ENCODE data around the gene ELOVL3.
"Not testable (repeated sequence)": the region's sequence is repeated elsewhere in the genome, so short reads cannot be mapped to it uniquely, and the experiment has no call there.

The ELOVL3 gene

DNA sequence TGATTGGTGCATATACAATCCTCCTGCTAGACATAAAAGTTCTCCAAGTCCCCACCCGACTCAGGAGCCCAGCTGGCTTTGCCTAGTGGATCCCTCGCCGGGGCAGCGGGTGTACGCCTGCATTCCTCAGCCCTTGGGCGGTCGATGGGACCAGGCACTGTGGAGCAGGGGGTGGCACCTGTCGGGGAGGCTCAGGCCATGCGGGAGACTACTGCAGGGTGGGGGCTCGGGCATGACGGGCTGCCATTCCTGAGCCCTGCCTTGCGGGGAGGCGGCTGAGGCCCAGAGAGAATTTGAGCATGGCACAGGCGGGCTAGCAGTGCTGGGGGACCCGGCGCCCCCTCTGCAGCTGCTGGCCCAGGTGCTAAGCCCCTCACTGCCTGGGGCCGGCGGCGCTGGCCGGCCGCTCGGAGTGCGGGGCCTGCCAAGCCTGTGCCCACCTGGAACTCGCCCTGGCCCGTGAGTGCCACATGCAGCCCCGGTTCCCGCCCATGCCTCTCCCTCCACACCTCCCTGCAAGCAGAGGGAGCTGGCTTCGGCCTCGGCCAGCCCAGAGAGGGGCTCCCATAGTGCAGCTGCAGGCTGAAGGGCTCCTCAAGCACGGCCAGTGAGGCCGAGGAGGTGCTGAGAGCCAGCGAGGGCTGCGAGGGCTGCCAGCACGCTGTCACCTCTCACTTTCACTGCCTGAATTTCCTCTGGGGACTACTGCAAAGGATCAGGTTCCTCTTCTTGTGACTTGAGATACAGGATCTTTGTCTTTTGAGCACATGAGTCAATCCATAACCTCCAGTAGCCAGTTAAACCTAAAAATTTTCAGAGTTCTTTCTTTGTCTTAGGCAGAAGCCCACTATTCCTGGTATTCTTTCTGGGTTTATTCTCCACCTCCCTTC is 25.1 kb upstream of the ELOVL3 start:
- H3K4me3 ChIP-seq (ENCODE audit: low read depth, low read length) = no peak overlapping the region
- no peaks in the 10 kb centered on the region for H3K4me1 ChIP-seq (ENCODE audit: control insufficient read depth, insufficient read depth, low read length)
- no peaks in the 10 kb centered on the region for H3K36me3 ChIP-seq (ENCODE audit: control insufficient read depth, insufficient read depth, low read length)
- H3K9me3 ChIP-seq (ENCODE audit: control insufficient read depth, insufficient read depth, low read length) = peaks cover 7% of the 10 kb centered on the region
- H3K9ac ChIP-seq (ENCODE audit: low read depth, low read length) = no peak overlapping the region
- no peaks in the 10 kb centered on the region for H3K27me3 ChIP-seq (ENCODE audit: control insufficient read depth, insufficient read depth, low read length)

DNA sequence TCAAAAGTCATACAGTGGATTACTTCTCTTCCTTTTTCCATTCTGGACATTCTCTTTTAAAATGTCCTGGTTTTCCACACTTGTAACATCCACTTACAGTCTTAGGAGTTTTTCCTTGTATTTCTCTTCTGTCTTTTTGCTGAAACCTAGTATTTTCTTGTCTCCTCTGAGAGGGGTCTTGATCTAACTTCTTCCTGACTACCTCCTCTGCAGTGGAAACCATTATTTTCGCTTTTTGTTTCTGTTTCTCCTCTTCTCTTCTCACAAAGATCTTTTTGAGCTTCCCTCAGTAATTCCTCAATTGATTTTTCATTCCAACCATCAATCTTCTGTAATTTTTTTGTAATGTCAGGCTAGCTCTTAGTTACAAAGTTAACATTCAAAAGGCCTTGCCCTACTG is 23.7 kb upstream of the ELOVL3 start:
- Histone ChIP-seq H3K9me3 (ENCODE audit: control insufficient read depth, insufficient read depth, low read length) (peaks cover 7% of the 10 kb centered on the region), H3K9ac (ENCODE audit: low read depth, low read length) (no peak overlapping the region), H3K36me3 (ENCODE audit: control insufficient read depth, insufficient read depth, low read length) (no peaks in the 10 kb centered on the region), H3K27me3 (ENCODE audit: control insufficient read depth, insufficient read depth, low read length) (no peaks in the 10 kb centered on the region), H3K4me1 (ENCODE audit: control insufficient read depth, insufficient read depth, low read length) (no peaks in the 10 kb centered on the region), H3K4me3 (ENCODE audit: low read depth, low read length) (no peak overlapping the region)

DNA sequence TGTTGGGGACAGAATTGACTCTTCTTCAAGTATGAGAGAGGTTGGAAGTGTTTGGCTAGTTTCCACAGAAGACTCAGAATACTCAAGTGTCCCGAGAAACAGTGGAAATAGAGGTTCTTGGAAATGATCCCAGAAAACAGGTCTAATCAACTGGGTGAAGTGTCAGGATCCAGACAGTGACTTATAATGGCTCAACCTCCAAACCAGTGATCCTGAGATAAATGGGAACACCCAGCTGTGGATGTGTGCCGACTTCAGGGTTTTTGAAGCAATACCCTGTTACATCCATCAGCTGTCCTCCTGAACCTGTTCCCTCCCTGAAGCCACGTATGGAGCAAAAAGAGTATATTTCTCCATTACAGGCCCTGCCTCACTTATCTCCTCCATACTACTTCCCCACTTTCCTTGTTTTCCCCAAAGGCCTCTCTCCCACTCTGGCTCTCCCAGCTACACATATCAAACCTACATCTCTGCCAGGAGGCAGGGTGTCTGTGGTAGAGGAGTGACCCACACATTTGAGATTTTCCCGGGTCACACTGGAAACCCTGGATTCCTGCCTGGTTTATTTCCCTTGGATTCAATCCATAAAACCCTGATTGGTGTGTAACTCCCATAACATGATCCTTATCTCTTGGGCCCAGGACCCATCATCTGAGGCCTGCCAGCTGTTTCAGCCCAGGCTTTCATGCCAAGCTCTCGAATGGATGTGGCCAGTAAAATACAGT is 17.6 kb upstream of the ELOVL3 start:
- no peaks in the 10 kb centered on the region for H3K4me1 ChIP-seq (ENCODE audit: control insufficient read depth, insufficient read depth, low read length)

DNA sequence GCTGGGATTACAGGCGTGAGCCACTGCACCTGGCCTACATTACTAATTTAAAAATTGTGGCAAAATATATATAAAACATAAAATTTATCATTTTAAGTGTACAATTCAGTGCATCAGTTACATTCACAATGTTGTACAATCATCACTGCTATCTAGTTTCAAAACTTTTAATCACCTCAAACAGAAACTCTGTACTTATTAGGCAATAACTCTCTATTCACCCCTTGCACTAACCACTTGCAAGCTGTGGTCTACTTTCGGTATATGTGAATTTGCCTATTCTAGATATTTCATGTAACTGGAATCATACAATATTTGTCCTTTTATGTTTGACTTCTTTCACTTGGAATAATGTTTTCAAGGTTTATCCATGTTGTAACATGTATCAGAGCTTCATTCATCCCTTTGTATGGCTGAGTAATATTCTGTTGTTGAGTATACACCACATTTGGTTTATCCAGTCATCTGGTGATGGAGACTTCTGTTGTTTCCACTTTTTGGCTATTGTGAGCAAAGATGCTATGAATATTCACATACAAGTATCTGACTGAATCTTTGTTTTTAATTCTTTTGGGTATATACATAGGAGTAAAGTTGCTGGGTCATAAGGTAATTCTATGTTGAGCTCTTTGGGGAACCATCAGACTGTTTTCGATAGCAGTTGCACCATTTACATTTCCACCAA is 14.3 kb upstream of the ELOVL3 start:
- Histone ChIP-seq H3K4me3 (ENCODE audit: low read depth, low read length) (no peak overlapping the region), H3K4me1 (ENCODE audit: control insufficient read depth, insufficient read depth, low read length) (no peaks in the 10 kb centered on the region), H3K9ac (ENCODE audit: low read depth, low read length) (no peak overlapping the region)

More for the DNA sequence above, 17.6 kb upstream of the ELOVL3 start:
- Histone ChIP-seq H3K9ac (ENCODE audit: low read depth, low read length) (no peak overlapping the region), H3K27me3 (ENCODE audit: control insufficient read depth, insufficient read depth, low read length) (no peaks in the 10 kb centered on the region), H3K36me3 (ENCODE audit: control insufficient read depth, insufficient read depth, low read length) (no peaks in the 10 kb centered on the region), H3K4me3 (ENCODE audit: low read depth, low read length) (no peak overlapping the region), H3K9me3 (ENCODE audit: control insufficient read depth, insufficient read depth, low read length) (peaks cover 7% of the 10 kb centered on the region)

DNA sequence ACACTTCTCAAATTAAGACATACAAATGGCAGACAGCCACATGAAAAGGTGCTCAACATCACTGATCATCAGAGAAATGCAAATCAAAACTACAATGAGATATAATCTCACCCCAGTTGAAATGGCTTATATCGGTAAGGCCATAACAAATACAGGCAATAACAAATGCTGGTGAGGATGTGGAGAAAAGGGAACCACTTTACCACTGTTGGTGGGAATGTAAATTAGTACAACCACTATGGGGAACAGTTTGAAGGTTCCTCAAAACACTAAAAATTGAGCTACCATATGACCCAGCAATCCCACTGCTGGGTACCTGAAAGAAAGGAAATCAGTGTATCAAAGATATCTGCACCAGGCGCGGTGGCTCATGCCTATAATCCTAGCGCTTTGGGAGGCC is 12.5 kb upstream of the ELOVL3 start:
- not testable (repeated sequence) for H3K27me3 ChIP-seq (ENCODE audit: control insufficient read depth, insufficient read depth, low read length); H3K9me3 ChIP-seq (ENCODE audit: control insufficient read depth, insufficient read depth, low read length); H3K36me3 ChIP-seq (ENCODE audit: control insufficient read depth, insufficient read depth, low read length); H3K4me3 ChIP-seq (ENCODE audit: low read depth, low read length); H3K9ac ChIP-seq (ENCODE audit: low read depth, low read length); H3K4me1 ChIP-seq (ENCODE audit: control insufficient read depth, insufficient read depth, low read length)

More for the DNA sequence above, 14.3 kb upstream of the ELOVL3 start:
- no peaks in the 10 kb centered on the region for H3K9me3 ChIP-seq (ENCODE audit: control insufficient read depth, insufficient read depth, low read length)
- no peaks in the 10 kb centered on the region for H3K36me3 ChIP-seq (ENCODE audit: control insufficient read depth, insufficient read depth, low read length)
- H3K27me3 ChIP-seq (ENCODE audit: control insufficient read depth, insufficient read depth, low read length) = no peaks in the 10 kb centered on the region

DNA sequence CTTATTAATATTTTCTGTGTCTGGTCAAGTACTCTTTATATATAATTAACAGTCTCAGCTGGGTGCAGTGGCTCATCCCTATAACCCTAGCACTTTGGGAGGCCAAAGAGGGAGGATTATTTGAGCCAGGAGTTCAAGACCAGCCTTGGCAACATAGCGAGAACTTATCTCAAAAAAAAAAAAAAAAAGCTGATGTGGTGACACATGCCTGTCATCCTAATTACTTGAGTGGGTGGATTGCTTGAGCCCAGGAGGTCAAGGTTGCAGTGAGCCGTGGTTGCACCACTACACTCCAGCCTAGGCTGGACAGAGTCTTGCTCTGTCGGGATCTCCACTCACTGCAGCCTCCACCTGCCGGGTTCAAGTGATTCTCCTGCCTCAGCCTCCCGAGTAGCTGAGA is 6.7 kb upstream of the ELOVL3 start:
- Histone ChIP-seq H3K9me3 (ENCODE audit: control insufficient read depth, insufficient read depth, low read length) (no peaks in the 10 kb centered on the region), H3K4me3 (ENCODE audit: low read depth, low read length) (no peak overlapping the region), H3K36me3 (ENCODE audit: control insufficient read depth, insufficient read depth, low read length) (no peaks in the 10 kb centered on the region), H3K27me3 (ENCODE audit: control insufficient read depth, insufficient read depth, low read length) (peaks cover 10% of the 10 kb centered on the region), H3K4me1 (ENCODE audit: control insufficient read depth, insufficient read depth, low read length) (no peaks in the 10 kb centered on the region), H3K9ac (ENCODE audit: low read depth, low read length) (no peak overlapping the region)

DNA sequence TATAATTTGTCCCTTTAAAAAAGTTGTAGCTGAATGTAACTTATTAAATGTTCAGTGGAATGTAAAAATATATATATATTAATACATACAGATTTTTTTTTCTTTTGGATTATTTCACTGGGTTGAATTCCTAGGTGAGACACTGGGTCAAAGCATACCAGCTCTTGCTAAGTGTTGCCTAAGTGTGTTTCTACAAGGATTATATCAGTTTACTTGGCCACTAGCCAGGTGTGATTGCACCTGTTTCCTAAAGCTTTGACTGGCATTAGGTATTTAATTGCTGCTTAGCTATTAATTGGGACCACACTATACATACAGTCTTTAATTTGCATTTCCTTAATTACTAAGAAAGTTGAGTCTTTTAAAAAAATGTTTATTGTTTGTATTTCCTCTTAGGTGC is 5.5 kb upstream of the ELOVL3 start:
- Histone ChIP-seq H3K36me3 (ENCODE audit: control insufficient read depth, insufficient read depth, low read length) (no peaks in the 10 kb centered on the region), H3K9me3 (ENCODE audit: control insufficient read depth, insufficient read depth, low read length) (no peaks in the 10 kb centered on the region), H3K9ac (ENCODE audit: low read depth, low read length) (no peak overlapping the region), H3K4me1 (ENCODE audit: control insufficient read depth, insufficient read depth, low read length) (no peaks in the 10 kb centered on the region), H3K4me3 (ENCODE audit: low read depth, low read length) (no peak overlapping the region), H3K27me3 (ENCODE audit: control insufficient read depth, insufficient read depth, low read length) (peaks cover 19% of the 10 kb centered on the region)

DNA sequence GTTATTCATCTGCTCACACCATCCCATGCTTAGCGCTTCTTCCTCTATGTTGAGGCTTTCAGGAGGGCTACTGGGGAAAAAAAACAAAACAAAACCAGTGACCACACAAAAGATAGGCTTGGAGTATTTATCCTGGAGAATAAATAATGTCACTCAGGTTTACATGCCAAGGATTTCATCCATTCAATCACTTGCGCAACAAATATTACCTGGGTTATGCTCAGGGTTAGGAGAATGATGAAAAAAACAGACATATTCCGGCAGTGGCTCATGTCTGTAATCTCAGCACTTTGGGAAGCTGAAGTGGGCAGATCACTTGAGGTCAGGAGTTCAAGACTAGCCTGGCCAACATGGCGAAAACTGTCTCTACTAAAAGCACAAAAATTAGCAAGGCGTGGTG is 3.3 kb upstream of the ELOVL3 start:
- no peaks in the 10 kb centered on the region for H3K9me3 ChIP-seq (ENCODE audit: control insufficient read depth, insufficient read depth, low read length)
- peaks cover 38% of the 10 kb centered on the region for H3K27me3 ChIP-seq (ENCODE audit: control insufficient read depth, insufficient read depth, low read length)
- H3K4me1 ChIP-seq (ENCODE audit: control insufficient read depth, insufficient read depth, low read length) = no peaks in the 10 kb centered on the region
- no peak overlapping the region for H3K9ac ChIP-seq (ENCODE audit: low read depth, low read length)
- no peak overlapping the region for H3K4me3 ChIP-seq (ENCODE audit: low read depth, low read length)
- H3K36me3 ChIP-seq (ENCODE audit: control insufficient read depth, insufficient read depth, low read length) = no peaks in the 10 kb centered on the region

DNA sequence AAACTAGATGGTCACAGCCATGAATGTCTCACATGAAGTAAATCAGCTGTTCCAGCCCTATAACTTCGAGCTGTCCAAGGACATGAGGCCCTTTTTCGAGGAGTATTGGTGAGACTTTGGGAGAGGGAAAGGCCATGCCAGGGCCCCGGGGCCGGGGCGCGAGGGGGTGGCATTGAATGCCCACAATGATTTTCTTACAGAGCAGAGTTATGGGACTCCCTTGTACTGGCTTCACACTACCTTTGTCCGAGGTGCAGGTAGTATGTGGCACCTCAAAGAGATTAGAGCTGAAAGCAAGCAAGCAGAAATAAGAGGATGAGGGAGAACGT is 407 bp downstream of the ELOVL3 start:
- H3K9ac ChIP-seq (ENCODE audit: low read depth, low read length) = no peak overlapping the region

DNA sequence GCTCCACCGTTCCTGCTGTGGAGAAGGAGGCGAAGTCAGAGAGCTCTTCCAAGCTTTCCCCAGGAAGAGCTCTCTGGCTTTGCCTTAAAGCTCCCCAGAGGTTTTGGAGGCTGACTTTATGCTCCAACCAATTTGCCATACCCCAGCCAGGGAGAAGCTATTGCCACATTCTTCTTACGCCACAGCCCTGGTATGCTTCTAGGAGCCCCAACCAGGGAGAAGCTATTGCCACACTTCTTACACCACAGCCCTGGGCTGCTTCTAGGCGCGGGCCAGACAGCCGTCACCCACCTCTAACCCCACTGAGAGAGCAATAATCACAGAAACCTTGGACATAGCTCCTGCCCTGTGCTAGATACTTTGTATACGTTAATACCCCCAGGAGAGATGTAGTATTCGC is 951 bp downstream of the ELOVL3 start:
- Histone ChIP-seq H3K27me3 (ENCODE audit: control insufficient read depth, insufficient read depth, low read length) (peaks cover 74% of the 10 kb centered on the region), H3K4me1 (ENCODE audit: control insufficient read depth, insufficient read depth, low read length) (no peaks in the 10 kb centered on the region), H3K9me3 (ENCODE audit: control insufficient read depth, insufficient read depth, low read length) (no peaks in the 10 kb centered on the region)

More for the DNA sequence above, 407 bp downstream of the ELOVL3 start:
- no peaks in the 10 kb centered on the region for H3K9me3 ChIP-seq (ENCODE audit: control insufficient read depth, insufficient read depth, low read length)
- no peak overlapping the region for H3K4me3 ChIP-seq (ENCODE audit: low read depth, low read length)
- H3K27me3 ChIP-seq (ENCODE audit: control insufficient read depth, insufficient read depth, low read length) = peaks cover 69% of the 10 kb centered on the region
- H3K4me1 ChIP-seq (ENCODE audit: control insufficient read depth, insufficient read depth, low read length) = no peaks in the 10 kb centered on the region
- H3K36me3 ChIP-seq (ENCODE audit: control insufficient read depth, insufficient read depth, low read length) = no peaks in the 10 kb centered on the region

DNA sequence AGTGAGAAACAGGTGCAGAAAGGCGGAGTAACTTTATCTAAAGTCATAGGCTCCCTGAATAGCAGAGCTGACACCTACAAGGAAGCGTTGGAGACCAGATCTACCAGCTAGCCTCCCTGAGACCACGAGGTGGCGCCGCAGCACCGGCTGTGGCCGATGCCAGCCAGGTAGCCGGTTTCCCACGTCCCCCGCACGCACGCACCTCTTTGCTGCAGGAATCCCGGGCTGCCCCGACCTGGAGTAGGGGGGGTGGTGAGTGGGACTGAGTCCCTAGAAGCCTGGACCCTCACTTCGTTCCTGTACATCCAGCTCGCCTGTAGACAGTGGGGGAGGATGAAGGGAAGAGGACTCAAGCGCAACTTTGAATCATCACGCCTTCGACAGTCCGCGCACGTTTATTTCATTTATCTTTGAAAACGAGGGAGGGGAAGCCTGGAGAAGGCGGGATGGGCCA is 3.7 kb downstream of the ELOVL3 start:
- Histone ChIP-seq H3K27me3 (ENCODE audit: control insufficient read depth, insufficient read depth, low read length) (peaks cover 90% of the 10 kb centered on the region), H3K9me3 (ENCODE audit: control insufficient read depth, insufficient read depth, low read length) (no peaks in the 10 kb centered on the region), H3K36me3 (ENCODE audit: control insufficient read depth, insufficient read depth, low read length) (no peaks in the 10 kb centered on the region), H3K9ac (ENCODE audit: low read depth, low read length) (no peak overlapping the region), H3K4me3 (ENCODE audit: low read depth, low read length) (peak overlapping the region; percentile 68), H3K4me1 (ENCODE audit: control insufficient read depth, insufficient read depth, low read length) (peaks cover 4% of the 10 kb centered on the region)

More for the DNA sequence above, 951 bp downstream of the ELOVL3 start:
- Histone ChIP-seq H3K4me3 (ENCODE audit: low read depth, low read length) (no peak overlapping the region), H3K9ac (ENCODE audit: low read depth, low read length) (no peak overlapping the region), H3K36me3 (ENCODE audit: control insufficient read depth, insufficient read depth, low read length) (no peaks in the 10 kb centered on the region)

Measured in iPS-15b (cell line).